Measurements from ENCODE around the gene AFF2. TPM values are rescaled to one million over a fixed set of nuclear protein-coding genes. Genes with fewer than 3 reads are reported as not detected.

AFF2 gene
- total RNA-seq, 1 donor from 2014 or later: 3.4 TPM

GRCh38 chrX:148923631-148924030 is 423.2 kb downstream of the AFF2 start:
- Mint-ChIP-seq H3K27me3 (no peaks in the 10 kb centered on the region), H3K4me1 (no peaks in the 10 kb centered on the region), H3K36me3 (ENCODE audit: low read depth) (no peaks in the 10 kb centered on the region), H3K9me3 (no peaks in the 10 kb centered on the region), H3K4me3 (no peak overlapping the region), H3K27ac (no peak overlapping the region)
- CTCF ChIA-PET: no interaction called here
- intact Hi-C loops (cut with micrococcal nuclease): no loop called here
- no peak for DNase-seq
- POLR2A ChIA-PET: no interaction called here
- TF ChIP-seq CTCF (IDR thresholded peaks at IDR 0.05): no peak
- ATAC-seq (ENCODE audit: low read depth): no peak

- Mint-ChIP-seq H3K4me1 (no peaks in the 10 kb centered on the region), H3K36me3 (ENCODE audit: low read depth) (no peaks in the 10 kb centered on the region), H3K4me3 (no peak overlapping the region), H3K27me3 (no peaks in the 10 kb centered on the region), H3K27ac (no peak overlapping the region), H3K9me3 (no peaks in the 10 kb centered on the region)
- intact Hi-C loops (cut with micrococcal nuclease): no loop called here
- ATAC-seq (ENCODE audit: low read depth) (no peak), DNase-seq (no peak)
- no peak for TF ChIP-seq CTCF (IDR thresholded peaks at IDR 0.05)
- ChIA-PET CTCF (no interaction called here), POLR2A (no interaction called here)
Measured at GRCh38 chrX:148926371-148926770, 426.0 kb downstream of the AFF2 start.

GRCh38 chrX:148928811-148929210 is 428.4 kb downstream of the AFF2 start:
- no peaks in the 10 kb centered on the region for H3K9me3 Mint-ChIP-seq
- H3K27ac Mint-ChIP-seq: no peak overlapping the region
- POLR2A ChIA-PET: no interaction called here
- no peaks in the 10 kb centered on the region for H3K36me3 Mint-ChIP-seq (ENCODE audit: low read depth)
- intact Hi-C loops (cut with micrococcal nuclease): no loop called here
- no peak overlapping the region for H3K4me3 Mint-ChIP-seq
- CTCF ChIA-PET: no interaction called here
- DNase-seq (no peak), ATAC-seq (ENCODE audit: low read depth) (no peak)
- no peak for TF ChIP-seq CTCF (IDR thresholded peaks at IDR 0.05)
- H3K27me3 Mint-ChIP-seq: no peaks in the 10 kb centered on the region
- no peaks in the 10 kb centered on the region for H3K4me1 Mint-ChIP-seq

GRCh38 chrX:148929686-148930085 is 429.3 kb downstream of the AFF2 start:
- Mint-ChIP-seq H3K36me3 (ENCODE audit: low read depth) (no peaks in the 10 kb centered on the region), H3K27me3 (no peaks in the 10 kb centered on the region), H3K9me3 (no peaks in the 10 kb centered on the region), H3K4me3 (no peak overlapping the region), H3K4me1 (no peaks in the 10 kb centered on the region), H3K27ac (no peak overlapping the region)
- TF ChIP-seq CTCF (IDR thresholded peaks at IDR 0.05): no peak
- DNase-seq (no peak), ATAC-seq (ENCODE audit: low read depth) (no peak)
- POLR2A ChIA-PET: no interaction called here
- intact Hi-C loops (cut with micrococcal nuclease): no loop called here
- CTCF ChIA-PET: no interaction called here

GRCh38 chrX:148930206-148930729 is 429.9 kb downstream of the AFF2 start:
- no peaks in the 10 kb centered on the region for H3K9me3 Mint-ChIP-seq
- no peaks in the 10 kb centered on the region for H3K36me3 Mint-ChIP-seq (ENCODE audit: low read depth)
- no peak for DNase-seq
- no peak overlapping the region for H3K27ac Mint-ChIP-seq
- H3K4me1 Mint-ChIP-seq: no peaks in the 10 kb centered on the region
- intact Hi-C loops (cut with micrococcal nuclease): no loop called here
- POLR2A ChIA-PET: no interaction called here
- CTCF ChIA-PET: no interaction called here
- no peak for ATAC-seq (ENCODE audit: low read depth)
- TF ChIP-seq CTCF (IDR thresholded peaks at IDR 0.05): no peak
- no peaks in the 10 kb centered on the region for H3K27me3 Mint-ChIP-seq
- H3K4me3 Mint-ChIP-seq: no peak overlapping the region
